Measurements from ENCODE around the gene SLC22A5. TPM values are rescaled to one million over a fixed set of nuclear protein-coding genes. Genes with fewer than 3 reads are reported as not detected.

Gene SLC22A5
- polyA plus RNA-seq, 2 of the 4 experiments (the other 2 are of a cell fraction): 27.4 to 35.3 TPM

GRCh38 chr5:132342291-132343180 is 27.0 kb upstream of the SLC22A5 start:
- Histone ChIP-seq H3K27ac (no peak overlapping the region), H3K4me3 (no peak overlapping the region), H3K4me2 (no peak overlapping the region), H3K9me3 (no peaks in the 10 kb centered on the region), H3K4me1 (peaks cover 25% of the 10 kb centered on the region)
- TF ChIP-seq CEBPB (IDR thresholded peaks at IDR 0.05) (peak; percentile 73 to 86; a peak in 3 of 4 replicates), CBX2 (IDR thresholded peaks at IDR 0.05; ENCODE audit: borderline replicate concordance, low read depth) (no peak)
- CTCF ChIA-PET: interaction anchor here (1.0 kb wide), 1 partner anchor 153 kb away, joined by 3 read pairs; no protein-coding TSS in a partner anchor
- no peak; a peak in 2 of 6 replicates for ATAC-seq
- no peak for FAIRE-seq
- POLR2A ChIA-PET: no interaction called here
- 73% methylated on average over 5 of the region's 5 CpGs for WGBS (ENCODE audit: missing lambda C conversion rate)
- no peak for DNase-seq (ENCODE audit: low read depth in 1 of 2, low spot score in 1 of 2)

DNA sequence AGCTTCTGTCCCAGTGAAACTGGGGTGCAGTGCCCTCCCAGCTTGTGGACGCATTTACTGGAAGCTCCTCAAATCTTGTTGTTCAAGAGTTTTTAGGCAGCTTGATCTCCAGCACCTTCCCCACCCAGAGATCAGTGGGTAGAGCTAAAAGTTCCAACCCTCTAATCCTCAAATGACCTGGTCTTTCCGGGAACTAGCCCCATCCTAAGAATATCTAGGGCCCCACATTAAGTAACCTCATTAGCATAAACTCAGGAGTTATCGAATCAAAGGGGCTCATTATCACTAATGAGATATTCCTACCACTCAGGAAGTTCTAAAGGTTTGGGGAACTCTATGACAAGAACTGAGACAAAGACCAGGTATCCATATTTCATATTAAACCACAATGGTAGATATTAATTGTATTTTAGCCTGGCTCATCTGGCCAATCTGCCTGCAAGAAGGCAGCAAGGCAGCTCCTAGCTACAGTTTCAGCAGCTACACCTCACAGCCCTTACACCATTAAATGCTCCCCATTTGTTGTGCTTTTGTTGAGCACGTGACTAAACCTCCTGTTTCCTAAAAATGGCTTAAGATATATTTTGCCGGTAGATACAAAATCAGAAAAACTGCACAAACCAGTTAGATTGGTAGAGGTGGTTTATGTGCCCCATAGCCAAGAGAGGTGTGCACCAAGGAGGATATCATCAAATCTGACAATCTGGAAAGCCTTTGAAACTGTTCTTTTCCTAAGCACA is 24.6 kb upstream of the SLC22A5 start:
- no peak for FAIRE-seq
- no peaks in the 10 kb centered on the region for H3K9me3 ChIP-seq
- H3K4me1 ChIP-seq: peaks cover 20% of the 10 kb centered on the region

More for the DNA sequence above, 24.6 kb upstream of the SLC22A5 start:
- Histone ChIP-seq H3K4me2 (no peak overlapping the region), H3K27ac (no peak overlapping the region), H3K4me3 (no peak overlapping the region)
- POLR2A ChIA-PET: no interaction called here
- ATAC-seq: no peak
- CTCF ChIA-PET: interaction anchor here (0.6 to 1.3 kb wide), 7 partner anchors 11 to 385 kb away, joined by 3 to 5 read pairs (median 3); no protein-coding TSS in a partner anchor
- DNase-seq (ENCODE audit: low read depth in 1 of 2, low spot score in 1 of 2): no peak
- 70% methylated on average over 5 of the region's 5 CpGs for WGBS (ENCODE audit: missing lambda C conversion rate)
- no peak for TF ChIP-seq TP53 (CRISPR knock-in tag; IDR thresholded peaks at IDR 0.05)
- no peak for TF ChIP-seq POLR2AphosphoS2 (conservative IDR thresholded peaks at IDR 0.05; ENCODE audit: low read length)
- no peak for TF ChIP-seq NR3C1 (IDR thresholded peaks at IDR 0.05)
- TF ChIP-seq CEBPB (IDR thresholded peaks at IDR 0.05): no peak
- TF ChIP-seq, protein P1, sequence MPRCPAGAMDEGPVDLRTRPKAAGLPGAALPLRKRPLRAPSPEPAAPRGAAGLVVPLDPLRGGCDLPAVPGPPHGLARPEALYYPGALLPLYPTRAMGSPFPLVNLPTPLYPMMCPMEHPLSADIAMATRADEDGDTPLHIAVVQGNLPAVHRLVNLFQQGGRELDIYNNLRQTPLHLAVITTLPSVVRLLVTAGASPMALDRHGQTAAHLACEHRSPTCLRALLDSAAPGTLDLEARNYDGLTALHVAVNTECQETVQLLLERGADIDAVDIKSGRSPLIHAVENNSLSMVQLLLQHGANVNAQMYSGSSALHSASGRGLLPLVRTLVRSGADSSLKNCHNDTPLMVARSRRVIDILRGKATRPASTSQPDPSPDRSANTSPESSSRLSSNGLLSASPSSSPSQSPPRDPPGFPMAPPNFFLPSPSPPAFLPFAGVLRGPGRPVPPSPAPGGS (IDR thresholded peaks at IDR 0.05): no peak
- TF ChIP-seq, protein P2, sequence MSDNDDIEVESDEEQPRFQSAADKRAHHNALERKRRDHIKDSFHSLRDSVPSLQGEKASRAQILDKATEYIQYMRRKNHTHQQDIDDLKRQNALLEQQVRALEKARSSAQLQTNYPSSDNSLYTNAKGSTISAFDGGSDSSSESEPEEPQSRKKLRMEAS (IDR thresholded peaks at IDR 0.05): no peak
- TF ChIP-seq SMC3 (IDR thresholded peaks at IDR 0.05): no peak
- no peak for TF ChIP-seq ATOH8 (CRISPR knock-in tag; IDR thresholded peaks at IDR 0.05; ENCODE audit: low read depth)
- no peak for TF ChIP-seq JUNB (IDR thresholded peaks at IDR 0.05)
- TF ChIP-seq RCOR1 (IDR thresholded peaks at IDR 0.05; ENCODE audit: low read depth, low read length): no peak
- no peak for TF ChIP-seq CHD4 (IDR thresholded peaks at IDR 0.05; ENCODE audit: borderline replicate concordance)
- no peak for TF ChIP-seq RAD21 (conservative IDR thresholded peaks at IDR 0.05 in 1 of 2, IDR thresholded peaks at IDR 0.05 in 1 of 2)
- TF ChIP-seq HOXB5 (CRISPR knock-in tag; IDR thresholded peaks at IDR 0.05): no peak
- TF ChIP-seq CBX2 (IDR thresholded peaks at IDR 0.05; ENCODE audit: borderline replicate concordance, low read depth): no peak
- TF ChIP-seq RFX5 (IDR thresholded peaks at IDR 0.05): no peak
- no peak for TF ChIP-seq E2F6 (IDR thresholded peaks at IDR 0.05; ENCODE audit: borderline replicate concordance, low read depth)
- TF ChIP-seq, protein P3, sequence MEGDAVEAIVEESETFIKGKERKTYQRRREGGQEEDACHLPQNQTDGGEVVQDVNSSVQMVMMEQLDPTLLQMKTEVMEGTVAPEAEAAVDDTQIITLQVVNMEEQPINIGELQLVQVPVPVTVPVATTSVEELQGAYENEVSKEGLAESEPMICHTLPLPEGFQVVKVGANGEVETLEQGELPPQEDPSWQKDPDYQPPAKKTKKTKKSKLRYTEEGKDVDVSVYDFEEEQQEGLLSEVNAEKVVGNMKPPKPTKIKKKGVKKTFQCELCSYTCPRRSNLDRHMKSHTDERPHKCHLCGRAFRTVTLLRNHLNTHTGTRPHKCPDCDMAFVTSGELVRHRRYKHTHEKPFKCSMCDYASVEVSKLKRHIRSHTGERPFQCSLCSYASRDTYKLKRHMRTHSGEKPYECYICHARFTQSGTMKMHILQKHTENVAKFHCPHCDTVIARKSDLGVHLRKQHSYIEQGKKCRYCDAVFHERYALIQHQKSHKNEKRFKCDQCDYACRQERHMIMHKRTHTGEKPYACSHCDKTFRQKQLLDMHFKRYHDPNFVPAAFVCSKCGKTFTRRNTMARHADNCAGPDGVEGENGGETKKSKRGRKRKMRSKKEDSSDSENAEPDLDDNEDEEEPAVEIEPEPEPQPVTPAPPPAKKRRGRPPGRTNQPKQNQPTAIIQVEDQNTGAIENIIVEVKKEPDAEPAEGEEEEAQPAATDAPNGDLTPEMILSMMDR (IDR thresholded peaks at IDR 0.05): no peak
- no peak for TF ChIP-seq RARB (CRISPR knock-in tag; IDR thresholded peaks at IDR 0.05)
